ENCODE data around the gene TOPBP1. TPM values are rescaled to one million over a fixed set of nuclear protein-coding genes. Genes with fewer than 3 reads are reported as not detected.

TOPBP1 gene
- total RNA-seq, 4 donors from 2014 or later, result 13.5 to 64.7 (median 32.2) TPM

GRCh38 chr3:133703915-133704314, 42.2 kb upstream of the TOPBP1 start:
- no peaks in the 10 kb centered on the region for H3K4me1 ChIP-seq
- WGBS, 2 donors (ENCODE audit: low coverage in 1 of 2), result 33% methylated on average over 1 of the region's 1 CpG; no CpG with 5 or more reads in 1 of the 2 donors
- no peaks in the 10 kb centered on the region for H3K9me3 ChIP-seq
- TF ChIP-seq CTCF (IDR thresholded peaks at IDR 0.05) (no peak), POLR2A (IDR thresholded peaks at IDR 0.05) (no peak), POLR2AphosphoS5 (IDR thresholded peaks at IDR 0.05) (no peak), EP300 (IDR thresholded peaks at IDR 0.05; ENCODE audit: low read depth) (no peak)
- no peak for DNase-seq
- H3K36me3 ChIP-seq, result no peaks in the 10 kb centered on the region
- no peaks in the 10 kb centered on the region for H3K27me3 ChIP-seq
- no peak overlapping the region for H3K27ac ChIP-seq
- in situ Hi-C loops (cut with MboI; ENCODE audit: low pct_ligation_motif_present in 1 of 4, low pct_unique_long_range_greater_than_20kb in 1 of 4, low sequenced_read_pairs in 3 of 4) (no loop called here), intact Hi-C loops (cut with DNase I; ENCODE audit: low total_unique reads) (no loop called here)
- H3K4me3 ChIP-seq, result no peak overlapping the region

- Histone ChIP-seq H3K27ac (no peak overlapping the region), H3K4me1 (no peaks in the 10 kb centered on the region), H3K9me3 (no peaks in the 10 kb centered on the region), H3K27me3 (no peaks in the 10 kb centered on the region), H3K36me3 (no peaks in the 10 kb centered on the region), H3K4me3 (no peak overlapping the region)
- DNase-seq, result no peak
- intact Hi-C loops (cut with DNase I; ENCODE audit: low total_unique reads), result no loop called here
- WGBS, 2 donors (ENCODE audit: low coverage in 1 of 2), result 67 to 85% methylated on average over 1 to 7 of the region's 7 CpGs
- in situ Hi-C loops (cut with MboI; ENCODE audit: low pct_ligation_motif_present in 1 of 4, low pct_unique_long_range_greater_than_20kb in 1 of 4, low sequenced_read_pairs in 3 of 4), result no loop called here
- TF ChIP-seq POLR2AphosphoS5 (IDR thresholded peaks at IDR 0.05), result no peak
- TF ChIP-seq CTCF (IDR thresholded peaks at IDR 0.05), result no peak
- no peak for TF ChIP-seq POLR2A (IDR thresholded peaks at IDR 0.05)
- TF ChIP-seq EP300 (IDR thresholded peaks at IDR 0.05; ENCODE audit: low read depth), result no peak
Observed at GRCh38 chr3:133701435-133702358, 40.0 kb upstream of the TOPBP1 start.

GRCh38 chr3:133700351-133700750, 38.6 kb upstream of the TOPBP1 start:
- intact Hi-C loops (cut with DNase I; ENCODE audit: low total_unique reads) (no loop called here), in situ Hi-C loops (cut with MboI; ENCODE audit: low pct_ligation_motif_present in 1 of 4, low pct_unique_long_range_greater_than_20kb in 1 of 4, low sequenced_read_pairs in 3 of 4) (no loop called here)
- no peaks in the 10 kb centered on the region for H3K27me3 ChIP-seq
- TF ChIP-seq POLR2AphosphoS5 (IDR thresholded peaks at IDR 0.05) (no peak), POLR2A (IDR thresholded peaks at IDR 0.05) (no peak), EP300 (IDR thresholded peaks at IDR 0.05; ENCODE audit: low read depth) (no peak), CTCF (IDR thresholded peaks at IDR 0.05) (no peak)
- H3K4me1 ChIP-seq, result no peaks in the 10 kb centered on the region
- H3K4me3 ChIP-seq, result no peak overlapping the region
- no peaks in the 10 kb centered on the region for H3K9me3 ChIP-seq
- H3K27ac ChIP-seq, result no peak overlapping the region
- WGBS, 2 donors (ENCODE audit: low coverage in 1 of 2), result 69% methylated on average over 6 of the region's 6 CpGs; no CpG with 5 or more reads in 1 of the 2 donors
- no peak for DNase-seq
- no peaks in the 10 kb centered on the region for H3K36me3 ChIP-seq

GRCh38 chr3:133699903-133700302, 38.2 kb upstream of the TOPBP1 start:
- Histone ChIP-seq H3K4me1 (no peaks in the 10 kb centered on the region), H3K4me3 (no peak overlapping the region), H3K27me3 (no peaks in the 10 kb centered on the region), H3K9me3 (no peaks in the 10 kb centered on the region), H3K27ac (no peak overlapping the region), H3K36me3 (no peaks in the 10 kb centered on the region)
- intact Hi-C loops (cut with DNase I; ENCODE audit: low total_unique reads), result no loop called here
- 60 to 78% methylated on average over 2 to 3 of the region's 3 CpGs for WGBS, 2 donors (ENCODE audit: low coverage in 1 of 2)
- TF ChIP-seq EP300 (IDR thresholded peaks at IDR 0.05; ENCODE audit: low read depth), result no peak
- TF ChIP-seq POLR2AphosphoS5 (IDR thresholded peaks at IDR 0.05), result no peak
- no peak for TF ChIP-seq POLR2A (IDR thresholded peaks at IDR 0.05)
- TF ChIP-seq CTCF (IDR thresholded peaks at IDR 0.05), result no peak
- no peak for DNase-seq
- in situ Hi-C loops (cut with MboI; ENCODE audit: low pct_ligation_motif_present in 1 of 4, low pct_unique_long_range_greater_than_20kb in 1 of 4, low sequenced_read_pairs in 3 of 4), result no loop called here
